HepG2 (cell line): Measurements from ENCODE around the gene SERAC1. TPM values are rescaled to one million over a fixed set of nuclear protein-coding genes. Genes with fewer than 3 reads are reported as not detected.

Experiments
- ATF2 ChIP-seq: sonication (generic); formaldehyde crosslinking; IDR thresholded peaks from 2 replicates; pipeline ENCODE4 v1.4.0; 2020; ENCODE audit warnings: missing genetic modification reagents
- FOXP1 ChIP-seq, 2 experiments: fragments of 450-650 bp in 1 of 2; IDR thresholded peaks; 2 replicates each; pipeline ENCODE4 v1.6.1; 2017 to 2018; ENCODE audit warnings: antibody characterized with exemption in 1 of 2
- GFI1 ChIP-seq: sonication (generic); formaldehyde crosslinking; IDR thresholded peaks from 2 replicates; pipeline ENCODE4 v1.5.0; 2020; ENCODE audit warnings: missing genetic modification reagents, mild to moderate bottlenecking, borderline replicate concordance
- GLMP ChIP-seq: sonication (generic); formaldehyde crosslinking; IDR thresholded peaks from 2 replicates; pipeline ENCODE4 v1.9.0; 2021; ENCODE audit warnings: missing genetic modification reagents, mild to moderate bottlenecking, borderline replicate concordance
- IKZF5 ChIP-seq: IDR thresholded peaks from 2 replicates; pipeline ENCODE4 v1.6.1; 2018; ENCODE audit warnings: missing genetic modification reagents, mild to moderate bottlenecking, missing compliant biosample characterization
- LBX2 ChIP-seq: sonication (generic); formaldehyde crosslinking; IDR thresholded peaks from 2 replicates; pipeline ENCODE4 v1.5.0; 2020; ENCODE audit warnings: missing genetic modification reagents, mild to moderate bottlenecking, borderline replicate concordance
- MBD4 ChIP-seq: IDR thresholded peaks from 2 replicates; pipeline ENCODE4 v1.6.1; 2012; ENCODE audit warnings: low read length, inconsistent platforms, borderline replicate concordance
- MEIS1 ChIP-seq: sonication (generic); formaldehyde crosslinking; IDR thresholded peaks from 2 replicates; pipeline ENCODE4 v1.9.0; 2021; ENCODE audit warnings: mild to moderate bottlenecking, missing genetic modification reagents, moderate library complexity, borderline replicate concordance
- MYNN ChIP-seq: sonication (generic); formaldehyde crosslinking; IDR thresholded peaks from 2 replicates; pipeline ENCODE4 v1.4.0; 2020; ENCODE audit warnings: mild to moderate bottlenecking, low read depth, missing genetic modification reagents
- PLSCR1 ChIP-seq: sonication (generic); formaldehyde crosslinking; IDR thresholded peaks from 2 replicates; pipeline ENCODE4 v1.5.0; 2020; ENCODE audit warnings: missing genetic modification reagents, mild to moderate bottlenecking, borderline replicate concordance
- SALL2 ChIP-seq: sonication (generic); formaldehyde crosslinking; IDR thresholded peaks from 2 replicates; pipeline ENCODE4 v1.8.1; 2023; ENCODE audit warnings: mild to moderate bottlenecking, missing genetic modification reagents, inconsistent platforms
- SP4 ChIP-seq: sonication (generic); formaldehyde crosslinking; IDR thresholded peaks from 2 replicates; pipeline ENCODE4 v1.8.1; 2023; ENCODE audit warnings: mild to moderate bottlenecking, missing genetic modification reagents
- ZBTB26 ChIP-seq: IDR thresholded peaks from 2 replicates; pipeline ENCODE4 v1.6.1; 2016; ENCODE audit warnings: missing compliant biosample characterization, missing genetic modification reagents, borderline replicate concordance
- ZNF329 ChIP-seq: sonication (generic); formaldehyde crosslinking; IDR thresholded peaks from 2 replicates; pipeline ENCODE4 v1.9.0; 2021; ENCODE audit warnings: low read depth, mild to moderate bottlenecking, missing genetic modification reagents
- ZNF460 ChIP-seq: sonication (generic); formaldehyde crosslinking; IDR thresholded peaks from 2 replicates; pipeline ENCODE4 v1.5.1; 2020; ENCODE audit warnings: missing genetic modification reagents, mild to moderate bottlenecking, borderline replicate concordance
- ZNF674 ChIP-seq: sonication (generic); formaldehyde crosslinking; IDR thresholded peaks from 2 replicates; pipeline ENCODE4 v1.5.0; 2020; ENCODE audit warnings: low read depth, mild to moderate bottlenecking, missing genetic modification reagents
- ZNF704 ChIP-seq: sonication (generic); formaldehyde crosslinking; IDR thresholded peaks from 2 replicates; pipeline ENCODE4 v1.8.1; 2023; ENCODE audit warnings: mild to moderate bottlenecking, inconsistent platforms, moderate library complexity, missing genetic modification reagents, borderline replicate concordance
- ZNF746 ChIP-seq: sonication (generic); formaldehyde crosslinking; IDR thresholded peaks from 2 replicates; pipeline ENCODE4 v1.8.0; 2022; ENCODE audit warnings: mild to moderate bottlenecking, missing genetic modification reagents
- polyA plus RNA-seq, 8 experiments: library from polyadenylated mRNA; depleted of rRNA in 3 of 8; stranded (reverse) in 7 of 8; unstranded in 1 of 8; fragments of >200 nt; fragmentation: Illumina TruSeq in 4 of 8; extraction: Trizol in 4 of 8; gene quantifications; 2 replicates each; pipeline versions ENCODE4 v1.2.1 to v1.2.3, GENCODE V29; 2011 to 2016; ENCODE audit warnings: low read depth in 4 of 8, missing spikeins in 1 of 8, mixed read lengths in 1 of 8; ENCODE audit not compliant: insufficient read depth in 1 of 8
- total RNA-seq, 5 experiments: library from RNA; depleted of rRNA; stranded (reverse); fragments of >200 nt; fragmentation: Illumina TruSeq; extraction: Trizol; gene quantifications; 2 replicates each; pipeline ENCODE4 v1.2.3, GENCODE V29; 2016; ENCODE audit warnings: low read depth in 1 of 5

The SERAC1 gene
- total and polyA plus RNA-seq, 2 of the 13 experiments (the other 11 are each of a cell fraction or from before 2014, with no cell fraction given) = 4.5 to 8.1 TPM

GRCh38 chr6:158168040-158168289, at the start of gene SERAC1 (continued):
- TF ChIP-seq ZBTB26 (CRISPR knock-in tag) (no peak), GFI1 (no peak), LBX2 (CRISPR knock-in tag) (no peak), ZNF746 (CRISPR knock-in tag) (no peak), ATF2 (no peak), IKZF5 (CRISPR knock-in tag) (no peak), ZNF704 (CRISPR knock-in tag) (no peak), MEIS1 (CRISPR knock-in tag) (no peak), PLSCR1 (CRISPR knock-in tag) (no peak), SALL2 (no peak), MBD4 (no peak), ZNF460 (CRISPR knock-in tag) (no peak), MYNN (CRISPR knock-in tag) (no peak; the same call in 1 of the 2 replicates), ZNF674 (CRISPR knock-in tag) (no peak), FOXP1 (IDR thresholded peaks at IDR 0.05) (no peak), FOXP1 (CRISPR knock-in tag; IDR thresholded peaks at IDR 0.05) (no peak), GLMP (CRISPR knock-in tag) (no peak), SP4 (0 out of 2 replicates have a peak, but pooled peaks have one; percentile 64), ZNF329 (0 out of 2 replicates have a peak, but pooled peaks have one; percentile 58)
